Lower leg skin (tissue), 3 donors: Measurements from ENCODE around the gene APP.

Experiments
- POLR2A ChIP-seq, 2 donors: fragments of 450-650 bp; IDR thresholded peaks; one replicate each; pipeline ENCODE4 v1.6.1; 2016 to 2017; ENCODE audit warnings: antibody characterized with exemption in 2 of 2, mild to moderate bottlenecking in 1 of 2, moderate library complexity in 1 of 2
- TF ChIP-seq, protein P1 (sequence below), 3 donors: fragments of 450-650 bp; IDR thresholded peaks; one replicate each; pipeline ENCODE4 v1.5.1; 2016; ENCODE audit warnings: antibody characterized with exemption in 3 of 3, mild to moderate bottlenecking in 3 of 3, moderate library complexity in 2 of 3

GRCh38 chr21:25862596-25862995, 308.0 kb downstream of the APP start:
- TF ChIP-seq POLR2A (IDR thresholded peaks at IDR 0.05), result no peak
- TF ChIP-seq, protein P1, sequence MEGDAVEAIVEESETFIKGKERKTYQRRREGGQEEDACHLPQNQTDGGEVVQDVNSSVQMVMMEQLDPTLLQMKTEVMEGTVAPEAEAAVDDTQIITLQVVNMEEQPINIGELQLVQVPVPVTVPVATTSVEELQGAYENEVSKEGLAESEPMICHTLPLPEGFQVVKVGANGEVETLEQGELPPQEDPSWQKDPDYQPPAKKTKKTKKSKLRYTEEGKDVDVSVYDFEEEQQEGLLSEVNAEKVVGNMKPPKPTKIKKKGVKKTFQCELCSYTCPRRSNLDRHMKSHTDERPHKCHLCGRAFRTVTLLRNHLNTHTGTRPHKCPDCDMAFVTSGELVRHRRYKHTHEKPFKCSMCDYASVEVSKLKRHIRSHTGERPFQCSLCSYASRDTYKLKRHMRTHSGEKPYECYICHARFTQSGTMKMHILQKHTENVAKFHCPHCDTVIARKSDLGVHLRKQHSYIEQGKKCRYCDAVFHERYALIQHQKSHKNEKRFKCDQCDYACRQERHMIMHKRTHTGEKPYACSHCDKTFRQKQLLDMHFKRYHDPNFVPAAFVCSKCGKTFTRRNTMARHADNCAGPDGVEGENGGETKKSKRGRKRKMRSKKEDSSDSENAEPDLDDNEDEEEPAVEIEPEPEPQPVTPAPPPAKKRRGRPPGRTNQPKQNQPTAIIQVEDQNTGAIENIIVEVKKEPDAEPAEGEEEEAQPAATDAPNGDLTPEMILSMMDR (IDR thresholded peaks at IDR 0.05), result no peak
